NCI-H2081 treated with DMSO at 0.1 percent for 48 hours (cell line): ENCODE data around the gene PARVA.

Experiments used
- DNase-seq: peaks from one replicate; lab custom pipeline; 2025; lab: John Stamatoyannopoulos, UW

Gene PARVA

DNA sequence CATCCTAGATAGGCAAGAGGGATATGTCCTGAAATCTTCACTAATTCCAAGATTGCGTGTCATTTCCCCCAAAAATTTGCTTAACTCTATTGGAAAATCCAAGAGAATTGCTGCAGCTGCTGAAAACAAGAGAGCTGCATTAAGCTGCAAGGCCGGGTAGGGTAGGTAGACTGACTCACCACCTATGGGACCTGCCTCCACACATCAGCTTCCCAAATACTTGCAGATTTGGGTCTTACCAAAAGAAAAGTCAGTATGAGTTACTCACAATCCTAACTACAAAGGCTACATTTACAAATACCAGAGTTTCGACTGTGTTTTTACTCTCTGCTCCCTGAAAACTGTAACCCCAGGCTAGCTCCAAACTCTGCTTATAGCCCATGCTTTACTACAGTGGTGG lies 154.3 kb downstream of the PARVA start:
- no peak for DNase-seq

DNA sequence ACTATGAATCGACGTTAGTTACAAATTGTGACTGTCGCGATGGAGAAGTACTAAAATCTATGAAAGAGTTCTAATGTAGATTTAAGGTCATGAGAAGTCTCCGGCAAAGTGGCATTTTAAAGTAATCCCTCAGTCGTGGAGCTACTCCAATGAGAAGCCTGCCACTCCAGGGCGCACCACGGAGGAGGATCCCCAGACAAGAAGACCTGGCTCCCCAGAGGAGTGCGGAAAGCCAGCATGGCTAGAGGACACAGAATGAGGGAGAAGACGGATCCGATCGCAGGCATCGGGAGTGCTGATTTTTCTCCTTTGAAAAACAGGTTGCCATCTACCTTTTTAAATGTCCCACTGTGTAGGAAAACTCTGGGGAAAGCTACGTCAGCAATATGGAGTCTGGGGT lies 155.2 kb downstream of the PARVA start:
- no peak for DNase-seq

DNA sequence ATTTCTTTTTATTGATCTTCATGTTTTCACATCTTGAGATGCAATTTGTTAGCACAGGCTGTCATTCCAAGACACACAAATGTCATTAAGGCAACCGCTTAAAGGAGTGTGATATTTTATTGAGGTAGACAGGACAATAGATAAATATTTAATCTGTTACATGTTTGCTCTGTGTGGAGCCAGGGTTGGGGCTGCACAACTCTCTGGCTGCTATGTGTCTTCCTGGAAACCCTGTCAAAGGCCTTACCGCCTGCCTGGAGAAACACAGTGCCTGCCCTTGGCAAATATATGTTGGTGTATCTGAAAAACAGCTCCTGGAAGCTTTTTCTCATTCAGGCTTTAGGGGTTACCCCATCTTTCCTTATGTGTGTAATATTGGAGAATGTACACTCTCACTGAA lies 157.2 kb downstream of the PARVA start:
- DNase-seq, result no peak

DNA sequence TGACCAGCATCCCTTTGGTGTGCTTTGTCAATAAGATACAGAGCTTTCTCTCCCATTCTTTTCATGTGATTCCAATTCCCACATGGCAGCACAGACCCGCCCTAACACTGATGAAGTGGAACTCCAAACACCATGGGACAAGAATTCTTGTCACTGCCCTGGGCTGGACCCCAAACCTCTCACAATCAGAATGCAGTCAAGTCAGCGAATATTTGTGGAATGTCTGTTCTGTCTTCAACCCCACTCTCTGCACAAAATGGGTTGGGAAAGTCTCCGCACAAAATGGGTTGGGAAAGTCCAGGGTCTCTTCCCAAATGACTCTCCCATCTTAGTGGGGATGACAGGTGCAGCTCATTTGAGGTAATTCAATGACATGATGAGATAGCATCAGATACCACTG lies 157.9 kb downstream of the PARVA start:
- DNase-seq, result no peak

DNA sequence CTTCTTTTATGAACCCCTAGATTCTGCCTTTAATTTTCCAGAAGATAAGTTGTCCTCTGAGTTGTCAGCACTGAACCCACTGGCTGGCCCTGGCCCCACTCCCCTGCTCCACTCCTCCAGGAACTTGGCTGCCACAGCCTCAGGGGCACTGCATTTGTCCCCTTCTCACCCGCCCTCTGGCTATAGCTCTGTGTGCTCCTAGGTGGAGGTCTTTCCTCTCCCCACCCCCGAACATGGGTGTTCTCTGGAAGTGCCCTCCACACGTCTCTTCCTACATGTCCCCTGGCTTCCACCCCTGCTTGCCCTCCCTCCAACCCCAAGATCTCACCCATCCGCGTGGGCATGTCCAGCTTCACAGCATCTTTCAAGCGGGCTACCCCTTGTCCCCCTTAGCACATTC lies 159.2 kb downstream of the PARVA start:
- DNase-seq, result no peak

DNA sequence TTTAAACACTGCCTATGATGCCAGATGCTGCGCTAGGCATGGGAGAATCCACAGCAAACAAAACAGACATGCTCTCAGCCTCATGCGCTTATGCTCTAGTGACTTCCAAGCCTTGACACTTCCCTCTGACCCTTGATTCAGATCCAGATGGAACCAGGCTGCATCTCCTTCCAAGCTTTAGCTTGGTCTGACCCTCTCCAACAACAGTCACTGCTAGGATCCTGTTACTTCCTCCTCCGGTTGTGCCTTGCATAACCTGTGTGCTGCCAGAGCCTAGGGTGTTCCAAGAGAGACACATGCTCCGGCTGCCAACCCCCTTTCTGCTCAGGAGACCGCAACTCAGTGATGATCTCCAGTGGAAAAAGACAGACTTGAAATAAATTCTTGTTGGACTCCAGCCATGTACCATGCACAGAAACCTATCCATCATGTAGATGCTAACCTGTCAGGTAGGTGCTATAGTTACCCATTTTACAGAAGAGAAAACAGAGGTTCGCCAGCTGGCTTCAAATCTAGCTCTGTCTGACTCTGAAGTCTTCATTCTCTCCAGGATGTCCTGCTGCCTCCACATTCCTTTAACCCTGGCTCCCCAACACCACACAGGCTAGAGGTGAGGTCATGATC lies 160.5 kb downstream of the PARVA start:
- no peak for DNase-seq

DNA sequence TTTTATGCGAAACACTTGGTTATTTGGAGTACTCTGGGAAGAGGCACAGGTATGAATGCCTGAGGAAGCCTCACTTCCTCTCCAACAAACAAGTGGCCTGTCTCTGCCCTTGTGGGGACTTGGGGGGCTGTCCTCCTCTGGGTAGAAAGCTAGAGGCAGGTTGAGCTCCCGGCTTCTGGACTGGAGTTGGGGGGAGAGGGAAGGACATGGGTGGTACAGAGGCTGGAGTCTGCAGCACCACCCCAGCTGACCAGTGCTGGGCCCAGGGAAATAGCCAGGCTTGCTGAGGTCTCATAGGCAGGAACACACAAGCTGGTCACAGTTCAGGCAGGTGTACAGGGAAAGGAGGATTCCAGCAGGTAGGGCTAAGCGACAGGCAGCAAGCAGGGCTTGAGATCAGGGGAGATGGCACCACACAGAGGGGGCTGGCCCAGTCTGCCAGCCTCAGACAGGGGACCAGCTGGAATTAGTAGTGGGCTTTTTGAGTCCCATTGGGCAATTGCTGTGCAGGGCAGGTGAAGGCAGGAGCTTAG lies 161.6 kb downstream of the PARVA start:
- no peak for DNase-seq

DNA sequence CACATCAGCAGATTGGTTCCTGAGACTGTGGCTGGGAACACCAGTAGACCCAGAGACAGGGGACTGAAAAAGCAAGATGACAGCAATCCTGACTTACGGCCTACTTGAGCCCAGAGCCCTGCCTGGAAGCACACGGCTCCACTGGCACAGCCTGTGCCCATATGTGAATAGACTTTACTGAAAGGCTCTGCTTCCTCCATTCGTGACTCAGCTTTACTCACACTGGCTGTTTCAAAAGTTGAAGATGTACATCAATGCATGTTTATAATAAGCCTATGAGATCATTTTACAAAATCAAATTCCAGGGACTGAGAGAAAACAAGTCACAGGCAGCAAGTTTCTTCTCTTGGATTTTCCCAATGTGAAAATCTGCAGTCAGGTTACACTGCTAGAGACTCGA lies 162.2 kb downstream of the PARVA start:
- DNase-seq, result no peak

DNA sequence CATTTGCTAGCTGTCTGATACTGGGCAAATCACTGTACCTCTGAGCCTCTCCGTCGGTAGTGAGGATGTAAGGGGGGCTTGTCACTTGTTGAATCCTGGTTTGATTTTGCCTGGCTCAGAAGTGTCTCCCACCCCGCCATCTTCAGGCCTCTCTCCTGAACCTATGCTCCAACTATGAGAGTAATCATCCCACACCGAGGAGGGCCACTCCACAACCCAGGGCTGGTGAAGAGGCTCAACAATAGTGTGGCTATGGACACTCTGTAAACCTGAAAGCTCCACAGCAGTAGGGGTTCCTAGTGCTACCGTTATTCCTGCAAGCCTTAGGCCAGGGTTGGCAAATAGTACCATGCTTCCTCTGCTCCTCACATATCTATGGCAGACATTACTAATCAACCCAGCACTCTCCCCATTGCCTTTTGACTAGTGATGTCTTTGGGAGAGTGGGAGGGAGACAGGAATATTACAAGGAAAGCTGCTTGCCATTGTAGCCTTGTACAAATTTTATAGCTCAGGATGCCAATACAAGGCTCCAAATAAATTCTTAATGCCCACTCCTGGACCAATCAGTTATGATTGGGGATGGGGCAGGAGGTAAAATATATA lies 162.8 kb downstream of the PARVA start:
- no peak for DNase-seq

DNA sequence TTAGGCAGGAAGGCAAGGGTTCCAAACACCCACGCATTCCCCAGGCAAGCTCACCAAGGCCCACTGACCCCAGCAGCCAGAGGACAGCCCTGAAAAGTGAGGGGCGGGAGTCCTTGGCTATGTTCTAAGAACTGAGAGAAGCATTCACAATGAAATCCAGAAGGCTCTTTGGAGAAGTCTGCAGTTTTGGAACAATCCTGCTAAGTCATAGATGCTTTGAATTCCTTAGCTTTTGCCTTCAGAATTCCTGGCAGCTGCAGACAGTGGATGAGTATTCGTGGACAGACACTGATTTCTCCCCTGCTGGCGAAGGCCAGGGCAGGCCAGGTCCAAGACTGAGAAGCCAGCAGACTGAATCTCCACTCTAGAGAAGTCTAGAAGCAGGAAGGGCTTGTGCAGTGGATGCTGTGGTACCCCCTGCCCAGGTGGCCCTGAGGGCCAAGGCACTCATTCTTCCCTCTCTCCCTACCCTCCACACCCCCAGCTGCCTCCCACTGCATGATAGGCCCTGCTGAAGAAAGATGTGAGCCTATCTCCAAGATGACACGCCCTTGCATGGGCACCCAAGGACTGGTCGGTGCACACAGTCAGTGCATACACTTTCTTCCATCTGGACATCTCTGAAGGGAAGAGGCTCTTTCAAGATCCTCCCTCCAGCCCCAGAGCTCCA lies 163.7 kb downstream of the PARVA start:
- DNase-seq, result no peak

DNA sequence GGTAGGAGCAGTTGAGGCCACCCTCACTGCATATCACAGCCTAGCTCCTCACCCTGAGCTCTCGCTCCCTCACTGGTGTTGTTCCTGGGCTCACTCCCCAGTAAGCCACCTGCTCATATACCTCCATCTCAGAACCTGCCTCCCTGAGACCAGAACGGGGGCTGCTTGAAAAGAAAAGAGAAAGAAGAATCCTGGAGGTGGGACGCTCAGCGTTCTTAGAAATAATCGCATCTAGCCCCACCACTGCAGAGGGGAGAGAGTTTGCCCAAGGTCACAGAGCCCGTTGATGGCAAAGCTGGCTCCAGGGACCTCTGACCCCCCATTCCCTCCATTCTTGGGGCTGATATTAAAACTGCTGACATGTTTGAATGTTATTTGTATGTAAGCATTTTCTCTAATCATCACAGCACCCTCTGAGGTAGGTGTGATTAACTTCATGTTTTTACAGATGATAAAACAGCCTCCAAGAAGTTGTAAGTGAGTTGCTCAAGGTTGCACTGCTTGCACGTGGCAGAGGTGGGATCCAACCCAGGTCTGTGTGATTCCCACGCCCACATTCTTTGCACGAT lies 164.3 kb downstream of the PARVA start:
- DNase-seq, result no peak

DNA sequence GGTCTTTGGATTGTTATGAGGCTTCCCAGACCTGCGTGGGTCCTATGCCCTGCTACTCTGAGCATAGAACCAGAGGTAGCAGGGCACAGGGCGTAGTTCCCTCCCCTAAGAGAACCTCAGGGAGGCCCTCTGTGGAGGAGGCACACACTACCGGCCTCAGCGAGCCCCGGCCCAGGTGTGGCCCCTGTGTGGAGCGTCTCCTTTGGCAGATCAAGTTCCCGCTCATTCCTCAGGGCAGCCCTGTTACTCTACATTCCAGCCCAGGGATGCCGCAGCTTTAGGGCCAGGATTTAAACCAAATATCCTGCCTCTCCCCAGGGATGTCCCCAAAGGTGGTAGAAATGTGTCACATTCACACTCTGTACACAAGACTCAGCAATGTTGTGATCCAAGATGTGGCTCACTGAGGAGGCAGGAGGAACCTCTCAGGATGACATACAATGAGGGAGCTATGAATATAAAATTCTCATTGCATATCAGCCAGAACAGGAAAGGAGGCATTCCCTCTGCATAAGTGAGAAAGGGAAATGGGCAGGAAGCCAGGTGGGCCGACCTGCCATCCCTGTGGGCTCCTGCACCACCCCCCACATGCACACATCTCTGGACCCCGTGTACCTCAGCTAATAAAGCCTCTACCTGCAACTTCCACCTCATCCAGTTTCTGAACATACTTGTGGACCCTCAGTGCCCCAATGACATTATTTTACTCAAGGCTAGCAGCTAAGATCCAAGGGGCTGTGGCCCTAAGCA lies 165.0 kb downstream of the PARVA start:
- no peak for DNase-seq

DNA sequence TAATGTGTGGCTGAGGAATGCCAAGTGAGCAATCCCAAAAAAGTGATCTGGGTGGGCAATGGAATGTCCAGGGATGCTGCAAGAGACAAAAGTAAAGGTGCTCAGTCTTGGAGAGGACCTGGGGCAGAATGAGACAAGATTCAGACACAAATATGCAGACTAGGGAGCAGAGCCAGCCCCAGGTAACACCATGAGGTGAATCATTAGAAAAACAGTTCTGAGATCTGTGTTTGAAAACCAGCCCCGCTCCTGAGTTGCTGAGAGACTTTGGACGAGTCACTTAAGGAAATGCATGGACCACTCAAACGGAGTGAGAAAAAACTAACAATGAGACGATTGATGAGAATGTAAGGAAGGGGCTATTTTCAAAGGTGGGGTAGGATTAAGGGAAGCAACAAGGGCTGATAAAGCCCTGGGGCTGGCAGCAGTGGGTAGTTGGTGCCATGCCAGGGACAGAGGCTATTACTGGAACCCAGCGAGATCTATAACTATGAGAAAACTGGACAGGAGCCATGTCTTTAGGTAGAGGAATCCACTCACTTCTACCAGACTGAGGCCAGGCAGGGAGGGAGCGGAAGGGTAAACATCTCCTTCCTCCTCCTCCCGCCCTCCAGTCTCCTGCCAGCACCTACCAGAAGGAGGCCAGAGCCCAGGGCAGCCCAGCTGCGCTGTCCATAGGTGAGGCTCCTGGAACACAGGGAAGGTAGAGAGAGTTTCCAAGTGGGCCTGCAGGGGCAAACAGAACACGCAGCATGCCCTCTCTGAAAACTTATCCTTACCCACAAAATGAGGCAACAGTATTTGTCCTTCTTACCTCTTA lies 166.4 kb downstream of the PARVA start:
- no peak for DNase-seq

DNA sequence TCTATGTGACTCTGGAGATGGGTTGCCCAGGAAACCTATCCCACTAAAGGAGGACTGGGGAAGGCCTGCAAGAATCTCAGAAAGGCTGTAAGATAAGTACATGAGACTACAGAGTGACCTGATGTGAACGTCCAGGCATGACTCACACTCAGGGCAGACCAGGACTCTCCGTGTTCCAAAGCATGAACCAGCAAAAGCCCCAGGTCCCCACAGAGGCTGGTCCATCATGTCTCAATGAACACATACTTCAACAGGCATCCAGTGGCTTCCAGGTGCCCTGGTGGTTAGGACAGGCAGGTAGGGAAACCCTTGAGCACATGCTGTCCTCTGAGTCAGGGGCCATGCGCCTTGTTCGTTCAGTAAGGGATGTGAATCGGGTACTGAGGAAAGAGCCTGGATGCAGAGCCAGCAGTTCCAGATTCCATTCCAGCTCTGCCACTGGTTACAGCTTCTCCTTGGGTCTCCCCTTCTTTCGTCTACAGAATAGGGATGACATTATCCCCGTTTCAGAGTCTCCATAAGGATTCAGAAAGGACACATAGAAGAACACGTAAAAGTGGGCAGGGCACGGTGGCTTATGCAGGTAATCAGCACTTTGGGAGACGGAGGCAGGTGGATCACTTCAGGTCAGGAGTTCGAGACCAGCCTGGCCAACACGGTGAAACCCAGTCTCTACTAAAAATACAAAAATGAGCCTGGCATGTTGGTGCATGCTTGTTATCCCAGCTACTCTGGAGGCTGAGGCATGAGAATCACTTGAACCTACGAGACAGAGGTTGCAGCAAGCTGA lies 167.8 kb downstream of the PARVA start:
- no peak for DNase-seq

DNA sequence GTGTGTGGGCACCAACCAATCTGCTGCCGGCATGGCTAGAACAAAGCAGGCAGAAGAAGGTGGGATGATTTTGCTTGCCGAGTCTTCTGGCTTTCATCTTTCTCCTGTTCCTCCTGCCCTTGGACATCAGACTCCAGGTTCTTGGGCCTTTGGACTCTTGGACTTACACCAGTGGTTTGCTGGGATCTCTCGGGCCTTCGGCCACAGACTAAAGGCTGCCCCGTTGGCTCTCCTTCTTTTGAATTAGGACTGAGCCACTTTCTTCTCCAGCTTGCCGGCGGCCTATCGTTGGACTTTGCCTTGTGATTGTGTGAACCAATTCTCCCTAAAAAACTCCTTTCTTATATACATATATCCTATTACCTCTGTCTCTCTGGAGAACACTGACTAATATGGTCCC lies 168.8 kb downstream of the PARVA start:
- DNase-seq, result no peak

DNA sequence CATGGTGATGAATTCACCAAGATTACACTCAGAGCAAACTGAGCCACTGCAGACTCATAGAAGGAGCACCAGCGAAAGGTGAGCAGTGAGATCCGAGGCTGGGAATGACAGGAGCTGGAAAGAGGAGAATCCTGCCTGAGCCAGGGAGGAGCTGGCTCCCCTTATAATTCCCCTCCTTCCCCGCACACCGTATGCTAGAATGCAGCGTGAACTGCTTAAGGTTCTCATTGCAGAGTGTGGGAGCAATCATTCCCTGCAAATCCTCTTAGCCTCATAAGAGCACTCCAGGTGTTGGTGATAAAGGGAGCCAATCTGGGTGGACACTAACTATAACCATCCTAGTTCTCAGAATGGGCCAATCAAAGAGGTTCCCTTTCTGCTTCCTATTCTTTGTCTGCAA lies 169.3 kb downstream of the PARVA start:
- no peak for DNase-seq

DNA sequence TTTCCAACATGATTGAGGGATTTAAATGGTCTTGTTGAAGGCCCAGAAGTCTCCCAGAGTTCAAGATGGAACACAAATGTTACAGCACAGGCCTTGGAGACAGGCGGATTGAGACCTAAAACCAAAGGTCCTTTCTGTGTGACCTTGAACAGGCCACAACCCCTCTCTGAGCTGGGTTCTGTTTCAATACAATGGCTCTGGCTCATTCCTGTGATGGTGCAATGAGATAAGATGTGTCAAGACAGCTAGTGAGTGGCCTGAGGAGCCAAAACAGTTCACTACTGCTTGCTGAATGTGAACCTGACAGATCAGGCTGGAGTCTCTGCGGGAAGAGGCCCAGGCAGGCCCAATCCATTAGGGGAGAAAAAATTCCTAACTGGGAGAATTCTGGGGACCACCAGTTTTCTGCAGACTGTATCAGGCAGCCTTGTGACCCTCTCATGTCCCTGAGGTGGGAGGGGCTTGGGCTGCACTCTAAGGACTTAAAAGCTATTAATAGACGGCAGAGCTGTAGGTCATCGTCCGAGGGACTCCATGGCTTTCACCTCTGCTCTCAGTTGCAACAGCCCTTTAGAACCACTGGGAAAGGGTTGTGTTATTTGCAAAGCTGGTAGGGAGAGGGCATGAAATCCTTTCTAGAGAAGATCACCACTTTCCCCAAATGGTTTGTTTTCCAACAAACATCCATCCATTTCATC lies 170.7 kb downstream of the PARVA start:
- no peak for DNase-seq

DNA sequence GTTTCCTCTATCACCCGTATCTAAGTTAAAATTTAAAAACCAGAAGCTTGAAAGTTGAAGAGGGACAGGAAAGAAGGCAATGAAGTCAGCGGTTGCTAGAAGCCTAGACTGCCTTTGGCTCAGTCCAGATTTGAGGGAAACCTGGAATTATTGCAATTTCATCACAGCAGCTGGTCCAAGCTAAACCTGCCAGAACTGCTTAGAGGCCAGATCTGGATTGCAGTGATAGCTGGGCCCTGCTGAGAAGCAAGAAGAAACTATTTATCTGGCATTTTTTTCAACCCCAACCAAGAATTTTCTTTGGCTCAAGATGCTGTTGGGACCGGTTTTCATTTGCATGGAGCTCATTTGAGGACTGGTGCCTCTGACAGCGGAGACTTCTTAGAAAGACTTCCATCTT lies 175.3 kb downstream of the PARVA start:
- no peak for DNase-seq

DNA sequence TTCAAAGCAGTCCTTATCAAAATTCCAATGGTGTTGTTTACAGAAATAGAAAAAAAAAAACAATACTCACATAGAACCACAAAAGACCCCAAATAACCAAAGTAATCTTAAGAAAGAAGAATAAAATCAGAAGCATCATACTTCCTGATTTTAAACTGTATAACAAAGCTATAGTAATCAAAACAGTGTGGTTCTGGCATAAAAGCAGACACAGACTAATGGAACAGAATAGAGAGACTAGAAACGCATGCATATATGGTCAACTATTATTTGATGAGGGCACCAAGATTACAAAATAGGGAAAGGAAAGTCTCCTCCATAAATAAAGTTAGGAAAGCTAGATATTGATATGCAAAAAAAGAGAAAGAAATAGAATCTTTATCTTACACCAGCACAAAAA lies 176.8 kb downstream of the PARVA start:
- no peak for DNase-seq

DNA sequence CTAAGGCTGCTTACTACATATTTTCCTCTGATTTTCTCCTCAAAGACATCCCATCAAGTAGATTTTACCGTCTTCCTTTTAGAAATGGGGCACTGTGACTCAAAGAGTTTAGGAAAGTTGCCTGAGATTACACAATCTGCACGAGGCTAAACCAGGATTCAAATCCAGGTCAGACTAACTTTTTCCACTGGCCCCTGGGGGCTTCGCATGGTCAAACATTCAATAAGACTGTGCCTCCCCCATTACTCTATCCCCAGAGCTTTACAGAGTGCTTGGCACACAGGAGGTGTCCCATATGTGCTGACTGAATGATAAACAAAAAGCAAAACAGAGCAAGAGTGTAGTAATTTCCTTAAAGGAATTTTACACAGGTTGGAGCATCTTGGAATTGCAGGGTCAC lies 178.8 kb downstream of the PARVA start:
- DNase-seq, result no peak
